ENCODE measurements around the gene KCNK13.

The KCNK13 gene

DNA sequence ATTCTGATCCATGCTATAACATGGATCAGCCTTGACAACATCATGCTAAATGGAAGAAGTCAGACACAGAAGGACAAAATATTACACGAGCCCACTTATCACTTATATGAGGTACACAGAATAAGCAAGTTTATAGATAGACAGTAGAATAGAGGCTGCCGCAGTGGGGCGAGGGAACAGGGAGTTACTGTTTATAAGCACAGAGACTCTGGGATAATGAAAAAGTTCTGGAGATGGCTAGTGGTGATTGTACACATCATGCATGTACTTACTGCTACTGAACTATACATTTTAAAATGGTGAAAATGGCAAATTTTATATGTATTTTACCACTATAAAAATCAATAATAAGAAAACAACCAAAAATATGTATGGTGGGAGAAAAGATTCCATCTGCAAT lies 99.3 kb downstream of the KCNK13 start:
- H3K27ac ChIP-seq (ENCODE audit: extremely low read depth, low read depth, low read length) = no peak overlapping the region
- H3K4me1 ChIP-seq (ENCODE audit: control insufficient read depth, insufficient read depth, low read length) = no peaks in the 10 kb centered on the region
- no peaks in the 10 kb centered on the region for H3K36me3 ChIP-seq (ENCODE audit: control insufficient read depth in 2 of 2, insufficient read depth in 1 of 2, low read length in 2 of 2)
- TF ChIP-seq, protein P1, sequence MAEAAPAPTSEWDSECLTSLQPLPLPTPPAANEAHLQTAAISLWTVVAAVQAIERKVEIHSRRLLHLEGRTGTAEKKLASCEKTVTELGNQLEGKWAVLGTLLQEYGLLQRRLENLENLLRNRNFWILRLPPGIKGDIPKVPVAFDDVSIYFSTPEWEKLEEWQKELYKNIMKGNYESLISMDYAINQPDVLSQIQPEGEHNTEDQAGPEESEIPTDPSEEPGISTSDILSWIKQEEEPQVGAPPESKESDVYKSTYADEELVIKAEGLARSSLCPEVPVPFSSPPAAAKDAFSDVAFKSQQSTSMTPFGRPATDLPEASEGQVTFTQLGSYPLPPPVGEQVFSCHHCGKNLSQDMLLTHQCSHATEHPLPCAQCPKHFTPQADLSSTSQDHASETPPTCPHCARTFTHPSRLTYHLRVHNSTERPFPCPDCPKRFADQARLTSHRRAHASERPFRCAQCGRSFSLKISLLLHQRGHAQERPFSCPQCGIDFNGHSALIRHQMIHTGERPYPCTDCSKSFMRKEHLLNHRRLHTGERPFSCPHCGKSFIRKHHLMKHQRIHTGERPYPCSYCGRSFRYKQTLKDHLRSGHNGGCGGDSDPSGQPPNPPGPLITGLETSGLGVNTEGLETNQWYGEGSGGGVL (tag by site-specific recombination; IDR thresholded peaks at IDR 0.05) = no peak
- TF ChIP-seq KLF9 (tag by site-specific recombination; IDR thresholded peaks at IDR 0.05; ENCODE audit: low read depth) = no peak
- TF ChIP-seq ZNF248 (tag by site-specific recombination; IDR thresholded peaks at IDR 0.05) = no peak
- TF ChIP-seq ZNF324 (tag by site-specific recombination; IDR thresholded peaks at IDR 0.05) = no peak
- TF ChIP-seq, protein P2, sequence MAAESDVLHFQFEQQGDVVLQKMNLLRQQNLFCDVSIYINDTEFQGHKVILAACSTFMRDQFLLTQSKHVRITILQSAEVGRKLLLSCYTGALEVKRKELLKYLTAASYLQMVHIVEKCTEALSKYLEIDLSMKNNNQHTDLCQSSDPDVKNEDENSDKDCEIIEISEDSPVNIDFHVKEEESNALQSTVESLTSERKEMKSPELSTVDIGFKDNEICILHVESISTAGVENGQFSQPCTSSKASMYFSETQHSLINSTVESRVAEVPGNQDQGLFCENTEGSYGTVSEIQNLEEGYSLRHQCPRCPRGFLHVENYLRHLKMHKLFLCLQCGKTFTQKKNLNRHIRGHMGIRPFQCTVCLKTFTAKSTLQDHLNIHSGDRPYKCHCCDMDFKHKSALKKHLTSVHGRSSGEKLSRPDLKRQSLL (tag by site-specific recombination; IDR thresholded peaks at IDR 0.05) = no peak
- no peak for TF ChIP-seq ZNF138 (tag by site-specific recombination; IDR thresholded peaks at IDR 0.05; ENCODE audit: borderline replicate concordance)
- no peak for TF ChIP-seq ZNF37A (tag by site-specific recombination; IDR thresholded peaks at IDR 0.05)
- no peak for TF ChIP-seq ZBTB17 (tag by site-specific recombination; IDR thresholded peaks at IDR 0.05)
- TF ChIP-seq ZNF132 (tag by site-specific recombination; IDR thresholded peaks at IDR 0.05; ENCODE audit: borderline replicate concordance) = no peak
- TF ChIP-seq, protein P3, sequence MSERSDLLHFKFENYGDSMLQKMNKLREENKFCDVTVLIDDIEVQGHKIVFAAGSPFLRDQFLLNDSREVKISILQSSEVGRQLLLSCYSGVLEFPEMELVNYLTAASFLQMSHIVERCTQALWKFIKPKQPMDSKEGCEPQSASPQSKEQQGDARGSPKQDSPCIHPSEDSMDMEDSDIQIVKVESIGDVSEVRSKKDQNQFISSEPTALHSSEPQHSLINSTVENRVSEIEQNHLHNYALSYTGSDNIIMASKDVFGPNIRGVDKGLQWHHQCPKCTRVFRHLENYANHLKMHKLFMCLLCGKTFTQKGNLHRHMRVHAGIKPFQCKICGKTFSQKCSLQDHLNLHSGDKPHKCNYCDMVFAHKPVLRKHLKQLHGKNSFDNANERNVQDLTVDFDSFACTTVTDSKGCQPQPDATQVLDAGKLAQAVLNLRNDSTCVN (tag by site-specific recombination; optimal IDR thresholded peaks at IDR 0.05) = no peak
- POLR2A ChIA-PET = no interaction called here
- CTCF ChIA-PET = interaction anchor here (0.6 kb wide), 1 partner anchor 448 kb away, joined by 3 read pairs; no protein-coding TSS in a partner anchor
- H3K9me3 ChIP-seq (ENCODE audit: control insufficient read depth, insufficient read depth, low read depth, low read length) = no peaks in the 10 kb centered on the region
- H3K4me3 ChIP-seq (ENCODE audit: low read depth, low read length) = no peak overlapping the region

DNA sequence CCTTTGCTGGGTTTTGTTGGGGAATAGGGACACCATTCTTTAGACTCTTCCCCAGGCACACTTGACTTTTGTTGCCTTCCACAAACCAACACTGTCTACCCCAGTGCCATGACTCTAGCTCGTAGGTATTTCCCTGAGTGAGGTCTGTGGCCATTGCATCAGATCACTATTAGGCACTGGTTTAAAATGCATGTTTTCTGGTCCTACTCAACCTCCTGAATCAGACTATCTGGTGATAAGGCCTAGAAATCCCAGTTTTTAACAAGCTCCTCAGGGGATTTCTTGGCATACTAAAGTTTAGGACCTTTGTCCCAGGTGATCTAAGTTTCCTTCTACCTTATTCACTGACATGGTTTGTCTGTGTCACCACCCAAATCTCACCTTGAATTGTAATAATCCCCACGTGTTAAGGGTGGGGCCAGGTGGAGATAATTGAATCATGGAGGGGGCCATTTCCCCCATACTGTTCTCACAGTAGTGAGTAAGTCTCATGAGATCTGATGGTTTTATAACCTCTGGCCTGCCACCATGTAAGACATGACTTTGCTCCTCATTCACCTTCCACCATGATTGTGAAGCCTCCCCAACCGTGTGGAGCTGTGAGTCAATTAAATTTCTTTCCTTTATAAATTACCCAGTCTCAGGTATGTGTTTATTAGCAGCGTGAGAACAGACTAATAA lies 106.8 kb downstream of the KCNK13 start:
- Histone ChIP-seq H3K36me3 (ENCODE audit: control insufficient read depth in 2 of 2, insufficient read depth in 1 of 2, low read length in 2 of 2) (no peaks in the 10 kb centered on the region), H3K4me1 (ENCODE audit: control insufficient read depth, insufficient read depth, low read length) (no peaks in the 10 kb centered on the region), H3K4me3 (ENCODE audit: low read depth, low read length) (no peak overlapping the region), H3K27ac (ENCODE audit: extremely low read depth, low read depth, low read length) (no peak overlapping the region), H3K9me3 (ENCODE audit: control insufficient read depth, insufficient read depth, low read depth, low read length) (no peaks in the 10 kb centered on the region)
- POLR2A ChIA-PET = no interaction called here
- CTCF ChIA-PET = no interaction called here
- TF ChIP-seq KLF7 (tag by site-specific recombination; IDR thresholded peaks at IDR 0.05; ENCODE audit: borderline replicate concordance) (no peak), ZNF501 (tag by site-specific recombination; IDR thresholded peaks at IDR 0.05) (no peak), BCL11B (tag by site-specific recombination; IDR thresholded peaks at IDR 0.05; ENCODE audit: low read depth) (no peak), ZNF473 (tag by site-specific recombination; IDR thresholded peaks at IDR 0.05) (no peak), KLF9 (tag by site-specific recombination; IDR thresholded peaks at IDR 0.05; ENCODE audit: low read depth) (no peak), ZNF426 (tag by site-specific recombination; IDR thresholded peaks at IDR 0.05) (no peak), ZNF785 (tag by site-specific recombination; IDR thresholded peaks at IDR 0.05) (no peak), MYNN (tag by site-specific recombination; IDR thresholded peaks at IDR 0.05; ENCODE audit: borderline replicate concordance) (no peak), ZNF600 (tag by site-specific recombination; IDR thresholded peaks at IDR 0.05) (no peak), ZNF530 (tag by site-specific recombination; IDR thresholded peaks at IDR 0.05; ENCODE audit: low read depth) (no peak)
- TF ChIP-seq, protein P2 (tag by site-specific recombination; IDR thresholded peaks at IDR 0.05) = no peak
- TF ChIP-seq, protein P4, sequence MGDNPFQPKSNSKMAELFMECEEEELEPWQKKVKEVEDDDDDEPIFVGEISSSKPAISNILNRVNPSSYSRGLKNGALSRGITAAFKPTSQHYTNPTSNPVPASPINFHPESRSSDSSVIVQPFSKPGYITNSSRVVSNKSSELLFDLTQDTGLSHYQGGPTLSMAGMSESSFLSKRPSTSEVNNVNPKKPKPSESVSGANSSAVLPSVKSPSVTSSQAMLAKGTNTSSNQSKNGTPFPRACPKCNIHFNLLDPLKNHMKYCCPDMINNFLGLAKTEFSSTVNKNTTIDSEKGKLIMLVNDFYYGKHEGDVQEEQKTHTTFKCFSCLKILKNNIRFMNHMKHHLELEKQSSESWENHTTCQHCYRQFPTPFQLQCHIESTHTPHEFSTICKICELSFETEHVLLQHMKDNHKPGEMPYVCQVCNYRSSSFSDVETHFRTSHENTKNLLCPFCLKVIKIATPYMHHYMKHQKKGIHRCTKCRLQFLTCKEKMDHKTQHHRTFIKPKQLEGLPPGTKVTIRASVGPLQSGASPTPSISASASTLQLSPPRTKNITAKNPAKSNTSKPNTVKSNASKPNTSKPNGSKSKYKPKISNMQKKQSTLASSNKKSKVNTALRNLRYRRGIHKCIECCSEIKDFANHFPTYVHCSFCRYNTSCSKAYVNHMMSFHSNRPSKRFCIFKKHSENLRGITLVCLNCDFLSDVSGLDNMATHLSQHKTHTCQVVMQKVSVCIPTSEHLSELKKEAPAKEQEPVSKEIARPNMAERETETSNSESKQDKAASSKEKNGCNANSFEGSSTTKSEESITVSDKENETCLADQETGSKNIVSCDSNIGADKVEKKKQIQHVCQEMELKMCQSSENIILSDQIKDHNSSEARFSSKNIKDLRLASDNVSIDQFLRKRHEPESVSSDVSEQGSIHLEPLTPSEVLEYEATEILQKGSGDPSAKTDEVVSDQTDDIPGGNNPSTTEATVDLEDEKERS (tag by site-specific recombination; IDR thresholded peaks at IDR 0.05) = no peak
- TF ChIP-seq, protein P5, sequence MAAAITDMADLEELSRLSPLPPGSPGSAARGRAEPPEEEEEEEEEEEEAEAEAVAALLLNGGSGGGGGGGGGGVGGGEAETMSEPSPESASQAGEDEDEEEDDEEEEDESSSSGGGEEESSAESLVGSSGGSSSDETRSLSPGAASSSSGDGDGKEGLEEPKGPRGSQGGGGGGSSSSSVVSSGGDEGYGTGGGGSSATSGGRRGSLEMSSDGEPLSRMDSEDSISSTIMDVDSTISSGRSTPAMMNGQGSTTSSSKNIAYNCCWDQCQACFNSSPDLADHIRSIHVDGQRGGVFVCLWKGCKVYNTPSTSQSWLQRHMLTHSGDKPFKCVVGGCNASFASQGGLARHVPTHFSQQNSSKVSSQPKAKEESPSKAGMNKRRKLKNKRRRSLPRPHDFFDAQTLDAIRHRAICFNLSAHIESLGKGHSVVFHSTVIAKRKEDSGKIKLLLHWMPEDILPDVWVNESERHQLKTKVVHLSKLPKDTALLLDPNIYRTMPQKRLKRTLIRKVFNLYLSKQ (tag by site-specific recombination; IDR thresholded peaks at IDR 0.05; ENCODE audit: borderline replicate concordance) = no peak
- TF ChIP-seq, protein P6, sequence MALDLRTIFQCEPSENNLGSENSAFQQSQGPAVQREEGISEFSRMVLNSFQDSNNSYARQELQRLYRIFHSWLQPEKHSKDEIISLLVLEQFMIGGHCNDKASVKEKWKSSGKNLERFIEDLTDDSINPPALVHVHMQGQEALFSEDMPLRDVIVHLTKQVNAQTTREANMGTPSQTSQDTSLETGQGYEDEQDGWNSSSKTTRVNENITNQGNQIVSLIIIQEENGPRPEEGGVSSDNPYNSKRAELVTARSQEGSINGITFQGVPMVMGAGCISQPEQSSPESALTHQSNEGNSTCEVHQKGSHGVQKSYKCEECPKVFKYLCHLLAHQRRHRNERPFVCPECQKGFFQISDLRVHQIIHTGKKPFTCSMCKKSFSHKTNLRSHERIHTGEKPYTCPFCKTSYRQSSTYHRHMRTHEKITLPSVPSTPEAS (tag by site-specific recombination; IDR thresholded peaks at IDR 0.05) = no peak

Measured in HEK293 (cell line).